AG04450 (cell line): Measurements from ENCODE around the gene MAP7. TPM values are rescaled to one million over a fixed set of nuclear protein-coding genes. Genes with fewer than 3 reads are reported as not detected.
"Not testable (repeated sequence)": the region's sequence is repeated elsewhere in the genome, so short reads cannot be mapped to it uniquely, and the experiment has no call there.

Source experiments
- CTCF ChIA-PET: fragments of 300-600, 350-600 bp; formaldehyde crosslinking; extraction: SDS; loops from one replicate; lab custom pipeline; 2022; ENCODE audit warnings: antibody characterized with exemption, inconsistent platforms; lab: Charles Lee
- POLR2A ChIA-PET: fragments of 350-600 bp; formaldehyde crosslinking; extraction: SDS; loops from one replicate; lab custom pipeline; 2021; ENCODE audit warnings: antibody characterized with exemption, inconsistent platforms; lab: Yijun Ruan, JAX
- DNase-seq: peaks from one replicate; pipeline ENCODE4 v3.0.0-alpha.2; 2011; ENCODE audit warnings: low read depth, low spot score
- H3K27ac ChIP-seq: one replicate; pipeline ENCODE4 v1.5.1; 2012; ENCODE audit warnings: low read depth, low read length, control low read depth
- H3K27me3 ChIP-seq: one replicate; pipeline ENCODE4 v1.6.0; 2012; ENCODE audit warnings: low read length; ENCODE audit not compliant: control insufficient read depth, insufficient read depth
- H3K4me3 ChIP-seq: 2 replicates; pipeline ENCODE4 v1.5.1; 2011; ENCODE audit warnings: mild to moderate bottlenecking, low read depth, low read length, control low read depth
- H3K9me3 ChIP-seq: 2 replicates; pipeline ENCODE4 v1.5.1; 2012; ENCODE audit warnings: low read length; ENCODE audit not compliant: control insufficient read depth, insufficient read depth
- CTCF ChIP-seq: IDR thresholded peaks from 2 replicates; pipeline ENCODE4 v1.5.1; 2011; ENCODE audit warnings: low read depth, low read length, control low read depth, inconsistent platforms
- polyA plus RNA-seq: library from polyadenylated mRNA; depleted of rRNA; stranded (reverse); fragments of >200 nt; gene quantifications from 2 replicates; pipeline ENCODE4 v1.2.3, GENCODE V29; 2011

The MAP7 gene
- polyA plus RNA-seq, 1 experiment, result 0.30 TPM

- peak; percentile 87 for DNase-seq
- H3K9me3 ChIP-seq, result no peaks in the 10 kb centered on the region
- no peaks in the 10 kb centered on the region for H3K27me3 ChIP-seq
- ChIA-PET POLR2A (no interaction called here), CTCF (interaction anchor here (0.9 to 4.0 kb wide), 3 partner anchors 23 to 206 kb away, joined by 3 to 25 read pairs (median 6); partner anchors contain the start of gene MAP3K5)
- TF ChIP-seq CTCF, result no peak
- no peak overlapping the region for H3K4me3 ChIP-seq
- peak overlapping the region; percentile 83 for H3K27ac ChIP-seq
Observed at GRCh38 chr6:136586295-136586694, 36.1 kb upstream of the MAP7 start.

GRCh38 chr6:136585523-136585922 lies 35.3 kb upstream of the MAP7 start:
- CTCF ChIA-PET, result interaction anchor here (0.6 to 4.0 kb wide), 5 partner anchors 27 to 238 kb away, joined by 5 to 25 read pairs (median 6); partner anchors contain the start of gene MAP3K5
- H3K9me3 ChIP-seq, H3K27me3 ChIP-seq, POLR2A ChIA-PET, DNase-seq, H3K4me3 ChIP-seq: not testable (repeated sequence)
- peak overlapping the region; percentile 59 for H3K27ac ChIP-seq

GRCh38 chr6:136584290-136584689 lies 34.1 kb upstream of the MAP7 start:
- H3K4me3 ChIP-seq, H3K27ac ChIP-seq, POLR2A ChIA-PET, H3K27me3 ChIP-seq, H3K9me3 ChIP-seq, DNase-seq: not testable (repeated sequence)
- CTCF ChIA-PET, result interaction anchor here (1.6 to 4.0 kb wide), 3 partner anchors 31 to 239 kb away, joined by 4 to 25 read pairs (median 5); partner anchors contain the start of gene MAP3K5

GRCh38 chr6:136582711-136583471 lies 32.7 kb upstream of the MAP7 start:
- POLR2A ChIA-PET, result no interaction called here
- peak; percentile 64 for TF ChIP-seq CTCF
- no peaks in the 10 kb centered on the region for H3K27me3 ChIP-seq
- peak; percentile 66 for DNase-seq
- H3K4me3 ChIP-seq, result no peak overlapping the region
- CTCF ChIA-PET, result interaction anchor here (0.7 to 2.0 kb wide), 5 partner anchors 32 to 211 kb away, joined by 3 to 20 read pairs (median 4); partner anchors contain the start of gene MAP3K5
- H3K9me3 ChIP-seq, result no peaks in the 10 kb centered on the region
- peak overlapping the region; percentile 83 for H3K27ac ChIP-seq

GRCh38 chr6:136579800-136580199 lies 29.6 kb upstream of the MAP7 start:
- Histone ChIP-seq H3K27ac (no peak overlapping the region), H3K27me3 (no peaks in the 10 kb centered on the region), H3K4me3 (no peak overlapping the region), H3K9me3 (no peaks in the 10 kb centered on the region)
- CTCF ChIA-PET, result interaction anchor here (0.6 to 1.6 kb wide), 2 partner anchors 213 to 295 kb away, joined by 3 to 7 read pairs; partner anchors contain the start of gene MAP3K5
- POLR2A ChIA-PET, result interaction anchor here (0.6 kb wide), 1 partner anchor 30 kb away, joined by 11 read pairs; no protein-coding TSS in a partner anchor
- DNase-seq, result no peak
- no peak for TF ChIP-seq CTCF

GRCh38 chr6:136576821-136577220 lies 26.6 kb upstream of the MAP7 start:
- ChIA-PET POLR2A (no interaction called here), CTCF (no interaction called here)
- no peaks in the 10 kb centered on the region for H3K27me3 ChIP-seq
- H3K4me3 ChIP-seq, result no peak overlapping the region
- no peak for TF ChIP-seq CTCF
- no peaks in the 10 kb centered on the region for H3K9me3 ChIP-seq
- DNase-seq, result no peak
- H3K27ac ChIP-seq, result no peak overlapping the region
